Skeletal muscle tissue (tissue), 4 donors: ENCODE results near the gene SGPP2. TPM values are rescaled to one million over a fixed set of nuclear protein-coding genes. Genes with fewer than 3 reads are reported as not detected.

Source experiments
- H3K27ac ChIP-seq: one replicate; pipeline ENCODE4 v1.7.0; 2013; ENCODE audit warnings: mild to moderate bottlenecking, low read depth, low read length, inconsistent platforms
- H3K27me3 ChIP-seq, 3 donors: one replicate each; pipeline ENCODE4 v1.7.0; 2013; ENCODE audit warnings: low read length in 3 of 3; ENCODE audit not compliant: control insufficient read depth in 3 of 3, insufficient read depth in 3 of 3
- H3K36me3 ChIP-seq, 3 donors: one replicate each; pipeline ENCODE4 v1.7.0; 2013; ENCODE audit warnings: low read length in 3 of 3; ENCODE audit not compliant: control insufficient read depth in 3 of 3, insufficient read depth in 3 of 3
- H3K4me1 ChIP-seq, 3 donors: one replicate each; pipeline ENCODE4 v1.7.0; 2013; ENCODE audit warnings: low read length in 3 of 3, mild to moderate bottlenecking in 3 of 3; ENCODE audit not compliant: control insufficient read depth in 3 of 3, insufficient read depth in 3 of 3
- H3K4me3 ChIP-seq, 3 donors: one replicate each; pipeline ENCODE4 v1.7.0; 2013; ENCODE audit warnings: low read length in 3 of 3
- H3K9ac ChIP-seq, 3 donors: one replicate each; pipeline ENCODE4 v1.7.0; 2013; ENCODE audit warnings: low read length in 3 of 3, mild to moderate bottlenecking in 3 of 3, moderate library complexity in 2 of 3, low read depth in 1 of 3
- H3K9me3 ChIP-seq, 3 donors: one replicate each; pipeline ENCODE4 v1.7.0; 2013; ENCODE audit warnings: low read length in 3 of 3; ENCODE audit not compliant: control insufficient read depth in 3 of 3
- total RNA-seq: library from RNA; depleted of rRNA; stranded (reverse); fragments of >200 nt; gene quantifications from one replicate; pipeline ENCODE4 v1.2.3, GENCODE V29; 2014
- donor health status: Osteomylitis.

The SGPP2 gene
- total RNA-seq, 1 donor from 2014 or later = not detected

GRCh38 chr2:222459983-222460382 is 35.6 kb downstream of the SGPP2 start:
- Histone ChIP-seq H3K36me3 (no peaks in the 10 kb centered on the region), H3K9ac (no peak overlapping the region), H3K4me1 (no peaks in the 10 kb centered on the region), H3K27ac (no peak overlapping the region), H3K4me3 (no peak overlapping the region), H3K27me3 (peaks cover 0 to 7% (median 0%) of the 10 kb centered on the region in 3 donors), H3K9me3 (no peaks in the 10 kb centered on the region)

DNA sequence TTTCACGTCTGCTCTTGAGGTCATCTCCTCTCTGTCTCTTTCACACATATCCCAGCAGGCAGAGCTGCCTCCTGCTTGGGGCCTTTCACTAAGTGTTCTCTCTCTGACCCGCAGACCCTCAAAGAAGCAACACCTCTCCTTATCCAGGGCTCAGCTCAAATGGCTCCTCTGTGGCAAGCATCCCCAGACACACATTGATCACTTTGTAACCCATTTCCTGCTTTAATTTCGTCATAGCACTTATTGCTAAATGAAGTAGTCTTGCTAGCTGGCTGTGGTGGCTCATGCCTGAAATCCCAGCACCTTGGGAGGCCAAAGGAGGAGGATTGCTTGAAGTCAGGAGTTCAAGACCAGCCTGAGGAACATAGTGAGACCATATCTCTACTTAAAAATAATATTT is 41.4 kb downstream of the SGPP2 start:
- H3K9ac ChIP-seq = no peak overlapping the region
- H3K4me3 ChIP-seq = no peak overlapping the region
- no peaks in the 10 kb centered on the region for H3K4me1 ChIP-seq
- peaks cover 0 to 5% (median 2%) of the 10 kb centered on the region in 3 donors for H3K27me3 ChIP-seq
- no peaks in the 10 kb centered on the region for H3K36me3 ChIP-seq
- H3K27ac ChIP-seq = no peak overlapping the region
- no peaks in the 10 kb centered on the region for H3K9me3 ChIP-seq

DNA sequence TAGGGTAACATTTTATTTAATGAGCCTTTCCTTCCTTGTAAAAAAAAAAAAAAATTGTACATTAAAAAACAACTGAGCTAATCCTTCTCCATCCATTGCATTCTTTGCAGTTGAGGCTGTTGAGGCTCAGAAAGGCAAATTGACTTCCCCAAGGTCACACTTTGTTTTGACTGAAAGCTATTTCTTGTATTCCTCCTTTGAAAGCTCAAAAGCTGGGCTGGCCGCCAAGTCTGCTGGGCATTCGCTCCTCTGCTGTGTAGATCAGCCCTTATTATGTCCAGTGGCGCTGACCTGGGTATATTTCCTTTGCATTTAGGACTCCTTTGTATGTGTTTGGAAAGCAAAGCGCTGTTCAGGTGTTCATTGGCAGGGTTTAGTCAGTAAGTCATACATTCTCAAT is 44.0 kb downstream of the SGPP2 start:
- H3K36me3 ChIP-seq = no peaks in the 10 kb centered on the region
- no peak overlapping the region for H3K9ac ChIP-seq
- no peaks in the 10 kb centered on the region for H3K4me1 ChIP-seq
- H3K4me3 ChIP-seq = no peak overlapping the region
- H3K27ac ChIP-seq = no peak overlapping the region
- H3K27me3 ChIP-seq = peaks cover 0 to 2% (median 0%) of the 10 kb centered on the region in 3 donors
- no peaks in the 10 kb centered on the region for H3K9me3 ChIP-seq

DNA sequence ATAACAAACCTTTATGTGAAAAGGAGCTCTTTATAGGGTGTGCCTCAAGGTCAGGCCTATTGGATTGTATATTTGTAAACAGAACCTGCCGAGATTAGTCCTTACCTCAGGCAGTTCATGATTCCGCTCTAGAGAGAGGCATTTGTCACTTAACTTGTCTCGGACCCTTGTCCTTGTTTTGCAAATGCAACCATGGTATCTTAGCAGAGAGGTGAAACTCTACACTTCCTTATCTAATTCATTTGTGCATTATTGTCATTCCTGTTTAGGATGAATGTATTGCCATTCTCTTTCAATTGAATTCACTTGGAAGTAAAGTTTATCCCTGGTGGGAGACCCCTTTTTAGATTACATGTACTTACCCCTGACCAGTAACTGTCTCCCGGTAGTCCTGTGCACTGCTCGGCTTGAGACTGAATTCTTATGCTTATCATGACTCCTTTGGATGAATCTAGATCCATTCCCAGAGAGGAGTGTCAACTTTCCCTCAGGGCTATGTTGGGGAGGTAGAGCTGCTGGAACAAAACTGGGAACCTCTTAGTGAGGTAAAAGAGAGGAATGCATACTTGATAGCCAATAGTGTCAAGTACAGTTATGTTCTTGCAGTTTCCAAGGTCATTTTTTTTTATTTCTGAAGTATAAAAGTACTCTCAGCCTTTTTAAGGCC is 46.6 kb downstream of the SGPP2 start:
- Histone ChIP-seq H3K4me1 (no peaks in the 10 kb centered on the region), H3K27me3 (no peaks in the 10 kb centered on the region), H3K4me3 (no peak overlapping the region), H3K27ac (no peak overlapping the region), H3K9me3 (no peaks in the 10 kb centered on the region), H3K9ac (no peak overlapping the region), H3K36me3 (no peaks in the 10 kb centered on the region)

DNA sequence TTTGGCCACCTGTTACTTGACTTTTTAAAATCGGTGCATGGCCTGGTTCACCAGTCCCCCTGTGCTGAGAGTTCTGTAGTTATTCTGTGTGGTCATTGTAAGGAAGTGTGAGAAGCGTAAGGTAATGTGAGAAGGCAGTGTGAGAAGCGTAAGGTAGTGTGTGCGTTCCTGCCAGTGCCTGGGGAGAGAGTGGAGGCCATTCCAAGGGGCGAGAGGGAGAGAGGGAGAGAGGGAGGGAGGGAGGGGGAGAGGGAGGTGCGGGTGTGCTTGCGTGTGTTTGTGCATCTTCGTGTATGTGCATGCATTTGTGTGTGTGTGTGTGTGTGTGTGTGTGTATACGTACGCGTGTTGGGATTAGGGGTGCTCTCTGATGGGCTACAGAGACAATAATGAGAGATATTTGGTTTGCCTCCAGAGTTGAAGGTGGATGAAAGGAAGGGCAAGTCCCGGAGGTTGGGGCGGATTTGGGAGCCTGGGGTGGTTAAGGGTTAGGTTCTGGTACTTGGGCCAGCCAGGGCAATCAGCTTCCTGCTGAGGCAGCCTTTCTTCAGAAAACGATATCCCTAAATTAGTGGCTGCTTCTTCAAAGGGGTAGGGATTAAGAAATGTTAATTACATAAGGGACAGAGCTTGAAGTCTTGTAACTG is 53.7 kb downstream of the SGPP2 start:
- Histone ChIP-seq H3K36me3 (no peaks in the 10 kb centered on the region), H3K27me3 (peaks cover 0 to 7% (median 0%) of the 10 kb centered on the region in 3 donors), H3K9me3 (no peaks in the 10 kb centered on the region), H3K4me3 (no peak overlapping the region), H3K27ac (no peak overlapping the region), H3K4me1 (no peaks in the 10 kb centered on the region), H3K9ac (no peak overlapping the region)

DNA sequence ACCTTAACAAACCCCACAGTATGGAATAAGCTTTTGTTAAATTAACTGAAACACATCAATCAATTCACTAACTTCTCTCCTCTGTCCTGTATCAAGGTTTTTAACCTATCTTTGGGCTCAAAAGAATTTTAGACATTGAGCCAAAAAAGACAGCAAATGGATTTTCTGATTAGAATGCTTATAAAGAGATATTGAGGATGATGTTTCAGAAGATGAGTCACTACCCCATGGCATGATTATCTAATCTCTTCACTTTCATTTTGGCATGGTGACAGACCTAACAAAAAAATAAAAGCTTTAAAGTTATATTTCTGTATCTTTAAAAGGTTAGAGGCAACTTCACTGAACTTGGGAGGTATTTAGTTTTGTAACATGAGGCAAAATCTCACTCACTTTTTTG is 55.5 kb downstream of the SGPP2 start:
- Histone ChIP-seq H3K27ac (no peak overlapping the region), H3K27me3 (peaks cover 0 to 13% (median 2%) of the 10 kb centered on the region in 3 donors), H3K4me1 (no peaks in the 10 kb centered on the region), H3K4me3 (no peak overlapping the region), H3K9ac (no peak overlapping the region), H3K36me3 (no peaks in the 10 kb centered on the region), H3K9me3 (no peaks in the 10 kb centered on the region)

GRCh38 chr2:222480497-222480896 is 56.2 kb downstream of the SGPP2 start:
- Histone ChIP-seq H3K27ac (no peak overlapping the region), H3K36me3 (no peaks in the 10 kb centered on the region), H3K4me3 (no peak overlapping the region), H3K9ac (no peak overlapping the region), H3K27me3 (peaks cover 0 to 16% (median 2%) of the 10 kb centered on the region in 3 donors), H3K4me1 (no peaks in the 10 kb centered on the region), H3K9me3 (no peaks in the 10 kb centered on the region)

DNA sequence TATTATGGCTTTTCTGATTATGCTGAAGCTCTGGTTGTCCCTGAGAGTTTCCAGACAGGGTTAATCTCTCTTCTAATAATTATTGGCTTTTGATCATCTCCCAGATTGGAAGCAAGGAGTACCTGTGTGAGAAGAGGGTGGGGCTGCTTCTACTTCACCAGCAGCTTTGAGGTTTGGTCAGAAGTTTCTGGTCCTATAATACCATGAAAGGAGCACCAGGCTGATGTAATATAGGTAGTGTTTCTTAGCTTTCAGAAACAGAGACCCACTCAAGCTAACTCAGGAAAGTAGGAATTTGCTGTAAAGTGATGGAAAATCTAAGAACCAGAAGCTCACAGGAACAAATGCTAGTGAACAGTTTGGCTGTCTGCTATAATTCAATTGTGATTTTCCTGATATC is 57.6 kb downstream of the SGPP2 start:
- Histone ChIP-seq H3K9ac (no peak overlapping the region), H3K27ac (no peak overlapping the region), H3K9me3 (no peaks in the 10 kb centered on the region), H3K4me3 (no peak overlapping the region), H3K4me1 (no peaks in the 10 kb centered on the region), H3K36me3 (no peaks in the 10 kb centered on the region), H3K27me3 (peaks cover 0 to 16% (median 2%) of the 10 kb centered on the region in 3 donors)

GRCh38 chr2:222483513-222484039 is 59.2 kb downstream of the SGPP2 start:
- Histone ChIP-seq H3K36me3 (no peaks in the 10 kb centered on the region), H3K27me3 (peaks cover 0 to 14% (median 2%) of the 10 kb centered on the region in 3 donors), H3K27ac (no peak overlapping the region), H3K9ac (no peak overlapping the region), H3K9me3 (no peaks in the 10 kb centered on the region), H3K4me1 (no peaks in the 10 kb centered on the region), H3K4me3 (no peak overlapping the region)
